Stimulated activated naive B cell treated with anti-CD40 and anti-IgM and Interleukin-4, amounts not matched to agents 10 μg/mL and 1 μg/mL and 100 μg/mL, for 72 hours (primary cell): ENCODE results near the gene LSM10.

Source experiments
- ATAC-seq, 2 donors: fragments of 150-1000 bp; cut with Tn5 transposase; replicated peaks; 2 replicates each; pipeline ENCODE4 v1.10.0; 2021; ENCODE audit warnings: moderate library complexity in 1 of 2
- DNase-seq: peaks from one replicate; pipeline ENCODE4 v3.0.0; 2021
- H3K27ac Mint-ChIP-seq: one replicate; pipeline ENCODE4 v1.8.0; 2022; ENCODE audit warnings: mild to moderate bottlenecking, mixed read lengths
- H3K27me3 Mint-ChIP-seq, 2 donors: one replicate each; pipeline ENCODE4 v1.8.0; 2022; ENCODE audit warnings: mixed read lengths in 2 of 2
- H3K36me3 Mint-ChIP-seq, 2 donors: one replicate each; pipeline ENCODE4 v1.8.0; 2022; ENCODE audit warnings: mixed read lengths in 2 of 2, mild to moderate bottlenecking in 1 of 2
- H3K4me1 Mint-ChIP-seq, 2 donors: one replicate each; pipeline ENCODE4 v1.8.0; 2022; ENCODE audit warnings: mixed read lengths in 2 of 2, mild to moderate bottlenecking in 1 of 2
- H3K4me3 Mint-ChIP-seq, 2 donors: one replicate each; pipeline ENCODE4 v1.8.0; 2022; ENCODE audit warnings: mild to moderate bottlenecking in 2 of 2, mixed read lengths in 2 of 2, moderate library complexity in 1 of 2
- H3K9me3 Mint-ChIP-seq, 2 donors: one replicate each; pipeline ENCODE4 v1.8.0; 2022; ENCODE audit warnings: mixed read lengths in 2 of 2, mild to moderate bottlenecking in 1 of 2

The LSM10 gene

GRCh38 chr1:36383240-36383639, 14.5 kb downstream of the LSM10 start:
- Mint-ChIP-seq H3K9me3 (no peaks in the 10 kb centered on the region), H3K4me1 (peaks cover 53 to 87% of the 10 kb centered on the region in 2 donors), H3K27ac (peak overlapping the region; percentile 63), H3K4me3 (no peak overlapping the region), H3K27me3 (no peaks in the 10 kb centered on the region), H3K36me3 (peaks cover 3 to 21% of the 10 kb centered on the region in 2 donors)
- ATAC-seq (no peak), DNase-seq (no peak)

DNA sequence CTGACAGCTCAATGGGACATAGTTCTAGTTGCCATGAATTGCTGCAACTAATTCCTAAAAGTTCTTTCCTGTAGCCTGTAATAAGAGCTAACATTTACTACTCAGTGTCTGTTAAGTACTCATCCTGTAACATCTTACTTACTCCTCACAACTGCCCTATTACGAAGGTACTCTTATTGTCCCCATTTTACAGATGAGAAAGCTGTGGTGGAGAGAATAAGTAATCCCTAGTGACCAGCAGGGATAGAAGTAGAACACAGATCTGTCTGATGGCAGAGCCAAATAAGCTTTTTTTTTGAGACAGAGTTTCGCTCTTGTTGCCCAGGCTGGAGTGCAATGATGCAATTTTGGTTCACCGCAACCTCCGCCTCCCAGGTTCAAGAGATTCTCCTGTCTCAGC, 15.0 kb downstream of the LSM10 start:
- no peak overlapping the region for H3K4me3 Mint-ChIP-seq
- no peaks in the 10 kb centered on the region for H3K9me3 Mint-ChIP-seq
- ATAC-seq = no peak
- H3K36me3 Mint-ChIP-seq = peaks cover 3 to 21% of the 10 kb centered on the region in 2 donors
- no peaks in the 10 kb centered on the region for H3K27me3 Mint-ChIP-seq
- peaks cover 52 to 88% of the 10 kb centered on the region in 2 donors for H3K4me1 Mint-ChIP-seq
- peak overlapping the region; percentile 42 for H3K27ac Mint-ChIP-seq
- no peak for DNase-seq

DNA sequence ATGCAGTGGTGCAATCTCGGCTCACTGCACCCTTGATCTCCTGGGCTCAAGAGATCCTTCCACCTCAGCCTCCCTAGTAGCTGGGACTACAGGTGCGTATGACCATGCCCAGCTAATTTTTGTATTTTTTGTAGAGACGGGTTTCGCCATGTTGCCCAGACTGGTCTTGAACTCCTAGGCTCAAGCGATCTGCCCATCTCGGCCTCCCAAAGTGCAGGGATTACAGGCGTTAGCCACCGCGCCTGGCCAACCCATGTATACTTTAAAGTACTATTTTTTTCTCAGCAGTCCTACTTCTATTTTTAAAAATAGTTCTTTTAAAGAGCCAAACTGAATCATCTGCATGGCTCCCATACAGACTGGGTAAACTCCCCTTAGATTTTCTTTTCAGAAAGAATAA, 15.5 kb downstream of the LSM10 start:
- H3K4me1 Mint-ChIP-seq = peaks cover 50 to 87% of the 10 kb centered on the region in 2 donors
- no peak overlapping the region for H3K4me3 Mint-ChIP-seq

GRCh38 chr1:36381405-36381804, 16.3 kb downstream of the LSM10 start:
- ATAC-seq = no peak
- DNase-seq = no peak
- H3K4me1 Mint-ChIP-seq = peaks cover 45 to 78% of the 10 kb centered on the region in 2 donors
- H3K36me3 Mint-ChIP-seq = peaks cover 3 to 21% of the 10 kb centered on the region in 2 donors
- peak overlapping the region; percentile 63 for H3K27ac Mint-ChIP-seq
- no peak overlapping the region for H3K4me3 Mint-ChIP-seq
- no peaks in the 10 kb centered on the region for H3K27me3 Mint-ChIP-seq
- no peaks in the 10 kb centered on the region for H3K9me3 Mint-ChIP-seq

More for the DNA sequence above, 15.5 kb downstream of the LSM10 start:
- Mint-ChIP-seq H3K27me3 (no peaks in the 10 kb centered on the region), H3K36me3 (peaks cover 3 to 21% of the 10 kb centered on the region in 2 donors), H3K9me3 (no peaks in the 10 kb centered on the region), H3K27ac (peak overlapping the region; percentile 63)
- no peak for ATAC-seq
- DNase-seq = no peak

GRCh38 chr1:36380782-36381181, 16.9 kb downstream of the LSM10 start:
- Mint-ChIP-seq H3K4me3 (no peak overlapping the region), H3K27ac (peak overlapping the region; percentile 63), H3K36me3 (peaks cover 7 to 25% of the 10 kb centered on the region in 2 donors), H3K27me3 (no peaks in the 10 kb centered on the region), H3K9me3 (no peaks in the 10 kb centered on the region), H3K4me1 (peaks cover 50 to 74% of the 10 kb centered on the region in 2 donors)
- DNase-seq (no peak), ATAC-seq (no peak)

- no peak overlapping the region for H3K4me3 Mint-ChIP-seq
Observed at GRCh38 chr1:36380143-36380619, 17.5 kb downstream of the LSM10 start.

GRCh38 chr1:36377791-36378492, 19.8 kb downstream of the LSM10 start:
- H3K4me3 Mint-ChIP-seq = no peak overlapping the region
- ATAC-seq (no peak), DNase-seq (no peak)
- peaks cover 7 to 27% of the 10 kb centered on the region in 2 donors for H3K36me3 Mint-ChIP-seq
- H3K9me3 Mint-ChIP-seq = no peaks in the 10 kb centered on the region
- H3K4me1 Mint-ChIP-seq = peaks cover 55 to 75% of the 10 kb centered on the region in 2 donors
- peak overlapping the region; percentile 74 for H3K27ac Mint-ChIP-seq
- no peaks in the 10 kb centered on the region for H3K27me3 Mint-ChIP-seq

More at GRCh38 chr1:36380143-36380619, 17.5 kb downstream of the LSM10 start:
- no peaks in the 10 kb centered on the region for H3K27me3 Mint-ChIP-seq
- peak overlapping the region; percentile 63 for H3K27ac Mint-ChIP-seq
- H3K36me3 Mint-ChIP-seq = peaks cover 7 to 25% of the 10 kb centered on the region in 2 donors
- no peaks in the 10 kb centered on the region for H3K9me3 Mint-ChIP-seq
- no peak for ATAC-seq
- DNase-seq = no peak
- peaks cover 50 to 74% of the 10 kb centered on the region in 2 donors for H3K4me1 Mint-ChIP-seq

DNA sequence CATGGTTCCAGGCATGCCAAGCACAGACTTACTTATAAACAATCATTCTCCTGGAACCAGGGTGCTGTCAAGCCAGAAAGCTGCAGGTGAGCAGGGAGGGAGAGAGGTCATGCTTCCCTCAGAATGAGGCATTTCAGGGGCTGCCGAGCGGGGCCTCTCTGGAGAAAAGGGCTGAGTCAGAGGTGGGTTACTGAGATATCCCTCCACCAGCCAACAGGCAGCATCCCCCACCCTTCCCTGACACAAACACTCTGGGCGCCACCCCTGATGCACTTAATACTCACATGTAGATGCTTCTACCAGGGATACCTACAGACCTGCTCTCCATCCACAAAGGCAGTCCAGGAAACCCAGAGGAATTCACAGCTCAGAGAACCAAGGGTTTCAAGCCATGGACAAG, 25.1 kb downstream of the LSM10 start:
- Mint-ChIP-seq H3K4me1 (peaks cover 54 to 72% of the 10 kb centered on the region in 2 donors), H3K4me3 (peak overlapping the region; percentile 17 to 28)
- ATAC-seq = no peak

DNA sequence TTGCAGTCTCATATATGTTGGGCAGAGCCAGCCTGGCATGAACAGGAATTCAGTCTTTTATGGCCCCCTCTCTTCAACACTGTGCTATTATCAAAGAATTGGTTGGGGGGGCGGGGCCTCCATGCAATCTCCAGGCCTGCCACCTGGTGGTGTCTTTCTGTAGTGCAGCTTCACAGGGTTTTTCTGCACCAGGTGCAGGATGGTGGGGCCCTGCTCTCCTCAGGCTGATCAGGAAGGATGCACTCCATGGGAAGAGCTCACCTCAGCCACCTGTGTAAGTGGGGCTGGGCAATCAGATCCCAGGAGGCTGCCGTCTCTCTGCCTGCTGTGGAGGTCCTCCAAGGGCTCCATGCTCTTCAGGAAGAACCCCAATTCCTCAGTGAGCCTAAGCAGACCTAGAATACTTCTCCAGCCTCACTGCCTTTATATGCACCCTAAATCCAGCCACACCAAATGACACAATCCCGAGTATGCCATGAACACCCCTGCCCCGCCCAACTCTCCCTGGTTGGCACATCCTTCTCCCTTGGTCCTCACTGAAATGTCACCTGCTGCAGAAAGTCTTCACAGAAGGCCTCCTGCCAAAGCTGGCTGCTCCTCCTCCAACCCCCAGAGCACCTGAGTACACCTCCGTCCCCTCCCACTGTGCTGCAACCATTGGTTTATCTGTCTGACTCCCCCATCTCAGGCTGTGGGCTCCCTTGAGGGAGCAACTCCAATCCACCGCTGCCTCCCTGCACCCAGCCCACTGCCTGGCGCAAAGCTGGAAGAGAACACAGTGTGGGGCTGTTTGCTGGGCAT, 28.4 kb downstream of the LSM10 start:
- peaks cover 54 to 88% of the 10 kb centered on the region in 2 donors for H3K4me1 Mint-ChIP-seq
- H3K27me3 Mint-ChIP-seq = no peaks in the 10 kb centered on the region
- no peaks in the 10 kb centered on the region for H3K9me3 Mint-ChIP-seq
- H3K36me3 Mint-ChIP-seq = peaks cover 8 to 22% of the 10 kb centered on the region in 2 donors
- ATAC-seq (peak; percentile 35 to 41), DNase-seq (peak; percentile 55)
- H3K27ac Mint-ChIP-seq = peak overlapping the region; percentile 25
- H3K4me3 Mint-ChIP-seq = no peak overlapping the region

More for the DNA sequence above, 25.1 kb downstream of the LSM10 start:
- H3K9me3 Mint-ChIP-seq = no peaks in the 10 kb centered on the region
- no peaks in the 10 kb centered on the region for H3K27me3 Mint-ChIP-seq
- H3K27ac Mint-ChIP-seq = peak overlapping the region; percentile 99
- peaks cover 5 to 10% of the 10 kb centered on the region in 2 donors for H3K36me3 Mint-ChIP-seq
- DNase-seq = no peak

DNA sequence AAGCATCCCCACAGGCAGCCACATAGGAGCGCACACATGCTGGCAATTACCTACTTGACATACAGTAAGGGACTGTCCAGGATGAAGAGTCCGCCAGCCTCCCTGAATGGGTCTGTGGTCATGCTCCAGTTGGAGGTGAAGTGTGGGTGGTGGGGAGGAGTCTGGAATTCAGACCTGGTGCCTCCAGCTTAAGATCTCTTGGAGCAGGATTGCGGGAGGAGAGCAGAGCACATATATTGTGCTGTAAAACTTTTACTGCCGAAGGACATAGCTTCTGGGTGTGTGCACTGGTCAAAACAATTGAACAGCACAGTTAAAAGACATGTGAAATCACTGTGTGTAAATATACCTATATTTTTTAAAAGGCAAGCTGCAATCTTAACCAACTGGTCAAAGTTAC, 29.9 kb downstream of the LSM10 start:
- DNase-seq (no peak), ATAC-seq (no peak)
- no peaks in the 10 kb centered on the region for H3K9me3 Mint-ChIP-seq
- peaks cover 10 to 17% of the 10 kb centered on the region in 2 donors for H3K36me3 Mint-ChIP-seq
- no peak overlapping the region for H3K4me3 Mint-ChIP-seq
- H3K27me3 Mint-ChIP-seq = no peaks in the 10 kb centered on the region
- no peak overlapping the region for H3K27ac Mint-ChIP-seq
- H3K4me1 Mint-ChIP-seq = peaks cover 42 to 73% of the 10 kb centered on the region in 2 donors

GRCh38 chr1:36367066-36367465, 30.6 kb downstream of the LSM10 start:
- DNase-seq (no peak), ATAC-seq (no peak)
- Mint-ChIP-seq H3K27me3 (no peaks in the 10 kb centered on the region), H3K9me3 (no peaks in the 10 kb centered on the region), H3K4me1 (peaks cover 38 to 66% of the 10 kb centered on the region in 2 donors), H3K4me3 (no peak overlapping the region), H3K27ac (peak overlapping the region; percentile 77), H3K36me3 (peaks cover 11 to 20% of the 10 kb centered on the region in 2 donors)

- peaks cover 39 to 66% of the 10 kb centered on the region in 2 donors for H3K4me1 Mint-ChIP-seq
- no peaks in the 10 kb centered on the region for H3K9me3 Mint-ChIP-seq
- peak overlapping the region; percentile 92 for H3K27ac Mint-ChIP-seq
- ATAC-seq (peak; percentile 66 to 75), DNase-seq (no peak)
- no peaks in the 10 kb centered on the region for H3K27me3 Mint-ChIP-seq
- H3K4me3 Mint-ChIP-seq = peak overlapping the region; percentile 16 to 21
- H3K36me3 Mint-ChIP-seq = peaks cover 18 to 25% of the 10 kb centered on the region in 2 donors
Observed at GRCh38 chr1:36366091-36366661, 31.5 kb downstream of the LSM10 start.

DNA sequence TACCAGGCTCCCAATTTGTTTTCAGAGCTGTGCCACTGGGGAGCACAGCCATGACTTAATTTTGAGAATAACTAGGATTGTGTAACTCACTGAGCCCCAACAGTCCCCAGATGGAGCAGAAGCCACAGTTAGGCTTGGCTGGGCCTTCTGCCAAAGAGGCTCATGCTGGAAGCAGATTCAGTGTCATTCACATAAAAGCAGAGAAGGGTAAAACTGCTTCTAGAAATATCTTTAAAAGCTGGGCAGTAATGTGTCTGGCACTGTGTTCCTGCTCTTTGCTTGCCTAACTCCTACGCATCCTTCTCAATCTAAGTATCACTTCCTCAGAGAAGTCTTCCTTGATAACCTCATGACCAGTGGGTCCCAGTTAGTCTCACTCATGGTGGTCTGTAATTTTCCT, 32.3 kb downstream of the LSM10 start:
- H3K27ac Mint-ChIP-seq = peak overlapping the region; percentile 92
- H3K4me1 Mint-ChIP-seq = peaks cover 40 to 68% of the 10 kb centered on the region in 2 donors
- H3K36me3 Mint-ChIP-seq = peaks cover 21 to 28% of the 10 kb centered on the region in 2 donors
- peak; percentile 60 to 63 for ATAC-seq
- H3K4me3 Mint-ChIP-seq = peak overlapping the region in 1 of 2 donors; percentile 43
- H3K9me3 Mint-ChIP-seq = no peaks in the 10 kb centered on the region
- DNase-seq = no peak
- H3K27me3 Mint-ChIP-seq = no peaks in the 10 kb centered on the region

GRCh38 chr1:36359911-36360550, 37.7 kb downstream of the LSM10 start:
- Mint-ChIP-seq H3K9me3 (no peaks in the 10 kb centered on the region), H3K4me3 (peak overlapping the region; percentile 60 to 70), H3K27ac (peak overlapping the region; percentile 95), H3K36me3 (peaks cover 34 to 45% of the 10 kb centered on the region in 2 donors), H3K27me3 (no peaks in the 10 kb centered on the region), H3K4me1 (peaks cover 18 to 34% of the 10 kb centered on the region in 2 donors)
- ATAC-seq (peak; percentile 88 to 90), DNase-seq (no peak)
